Stimulated activated CD4-positive, alpha-beta T cell treated with anti-CD3 and anti-CD28 coated beads, Interleukin-12 subunit alpha, Interleukin-12 subunit beta, amount 100 ng/mL, for 4 hours (primary cell): Measurements from ENCODE around the gene TMEM212.

Source experiments
- DNase-seq: peaks from one replicate; pipeline ENCODE4 v3.0.0-alpha.2; 2020

TMEM212 gene

DNA sequence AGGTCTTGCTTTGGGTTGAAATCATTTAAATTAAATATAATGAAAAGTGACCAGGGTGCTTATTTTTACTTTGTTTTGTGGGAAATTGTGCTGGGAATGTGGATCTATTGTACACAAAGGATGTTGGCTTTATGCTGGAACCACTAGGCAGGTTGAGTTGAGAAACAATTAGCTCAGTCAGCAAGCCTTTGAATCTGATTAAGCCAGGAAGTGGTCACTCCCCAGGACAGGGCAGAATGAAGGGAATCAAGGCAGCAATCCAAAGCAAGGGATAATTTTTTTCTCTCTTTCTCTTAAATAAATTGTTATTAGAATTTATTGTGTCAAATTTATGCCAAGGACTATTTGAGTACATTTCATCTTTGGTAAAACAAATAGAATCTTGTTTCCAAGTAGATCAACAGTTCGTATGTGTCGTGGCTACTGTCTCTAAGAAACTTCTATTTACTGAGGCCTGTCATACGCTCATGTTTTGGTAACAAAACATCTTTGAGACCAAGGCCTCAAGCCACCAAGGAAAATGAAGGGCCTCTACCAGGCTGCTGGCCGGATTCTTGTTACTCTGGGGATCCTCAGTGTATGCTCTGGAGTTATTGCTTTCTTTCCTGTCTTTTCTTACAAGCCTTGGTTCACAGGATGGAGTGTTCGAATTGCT, at the start of gene TMEM212:
TMEM212 (plus strand) TSS at position 486 of the 655 bp plus-strand sequence; CDS start at position 521, 35 bp downstream.
- no peak for DNase-seq

DNA sequence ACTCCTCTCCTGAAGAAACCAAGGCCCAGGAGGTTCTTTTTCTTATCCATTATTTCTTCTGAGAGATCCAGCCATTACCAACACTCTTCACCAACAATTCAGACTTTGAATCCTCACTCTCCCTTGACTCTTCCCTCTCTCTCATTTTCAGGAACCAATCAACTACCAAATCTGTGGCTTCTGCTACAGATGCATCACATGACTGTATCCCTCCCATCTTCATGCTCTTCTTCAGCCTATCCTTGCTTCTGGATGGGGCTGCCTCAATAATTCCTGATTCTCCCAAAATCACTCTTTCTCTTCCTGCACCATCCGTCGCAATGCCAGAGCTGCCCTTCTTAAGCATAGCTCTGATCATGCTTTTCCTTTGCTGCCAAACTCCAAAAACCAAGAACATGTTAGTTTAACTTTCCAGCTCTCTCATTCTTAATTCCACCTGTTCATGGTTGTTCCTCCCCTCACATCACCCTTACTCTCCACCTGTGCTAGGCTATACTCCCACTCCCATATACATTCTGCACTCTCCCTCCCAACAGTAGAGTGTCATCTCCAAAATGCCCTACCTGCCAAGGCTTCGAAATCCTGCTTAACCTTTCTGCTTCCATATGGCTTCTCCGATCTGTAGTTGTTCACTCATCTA, 46.4 kb upstream of the TMEM212 start:
- DNase-seq = no peak

GRCh38 chr3:171797265-171797679, 45.9 kb upstream of the TMEM212 start:
- no peak for DNase-seq

DNA sequence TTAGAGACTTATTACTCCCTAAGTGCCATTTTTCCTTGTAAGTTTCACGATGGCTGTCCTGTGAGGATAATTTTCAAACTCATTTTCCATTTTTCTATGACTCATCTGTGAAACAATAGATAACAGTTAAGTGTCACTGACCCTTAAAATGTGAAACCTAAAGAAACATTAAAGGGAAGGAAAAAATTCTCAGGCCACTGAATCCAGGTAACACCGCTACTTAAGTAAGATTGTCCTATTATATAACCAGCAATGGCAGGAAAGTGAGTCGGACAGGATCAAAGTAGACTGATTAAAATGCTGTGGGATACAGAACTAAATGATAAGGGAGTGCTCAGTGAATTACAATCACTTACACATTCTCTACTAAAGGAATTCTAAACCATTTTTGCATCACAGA, 45.3 kb upstream of the TMEM212 start:
- no peak for DNase-seq

DNA sequence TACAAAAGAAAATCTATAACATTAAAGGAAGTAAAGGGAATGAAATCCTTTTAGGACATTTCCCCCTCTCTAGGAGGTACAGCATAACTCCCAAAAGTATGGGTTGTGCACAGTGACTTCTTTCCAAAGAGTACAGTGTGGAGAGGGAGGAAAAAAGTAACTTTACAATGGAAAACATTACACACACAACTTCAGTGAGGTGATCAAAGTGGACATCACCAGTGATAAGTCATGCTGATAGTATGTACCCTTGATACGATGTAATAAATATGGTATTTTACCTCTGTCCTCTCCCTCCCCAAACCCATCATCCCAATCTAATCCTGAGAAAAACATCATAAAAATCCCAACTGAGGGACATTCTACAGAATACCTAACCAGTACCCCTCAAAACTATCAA, 43.6 kb upstream of the TMEM212 start:
- DNase-seq = no peak

- DNase-seq = no peak
These were observed 41.2 kb upstream of the TMEM212 start for GRCh38 chr3:171801738-171802589.

- DNase-seq = no peak
These were observed 40.6 kb upstream of the TMEM212 start for GRCh38 chr3:171802590-171802956.

DNA sequence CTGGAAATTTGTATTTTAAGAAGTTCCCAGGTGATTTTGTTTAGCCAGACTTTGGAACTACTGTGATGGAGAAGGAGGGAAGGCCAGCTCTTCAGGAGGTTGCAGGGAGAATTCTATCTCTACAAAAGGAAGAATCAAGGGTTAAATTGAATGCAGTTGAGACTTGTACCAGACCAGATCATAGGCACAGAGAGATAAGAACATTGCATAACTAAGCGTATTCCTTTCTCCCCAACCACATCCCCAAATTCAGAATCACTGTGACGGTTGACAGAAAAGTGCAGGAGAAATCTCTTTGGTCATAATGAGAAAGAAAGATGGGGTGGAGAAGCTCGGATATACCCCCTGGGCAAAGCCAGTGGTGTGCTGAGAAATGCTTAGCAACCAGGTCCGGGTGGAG, 40.1 kb upstream of the TMEM212 start:
- no peak for DNase-seq

- DNase-seq = no peak
These were observed 38.3 kb upstream of the TMEM212 start for GRCh38 chr3:171804618-171805389.

DNA sequence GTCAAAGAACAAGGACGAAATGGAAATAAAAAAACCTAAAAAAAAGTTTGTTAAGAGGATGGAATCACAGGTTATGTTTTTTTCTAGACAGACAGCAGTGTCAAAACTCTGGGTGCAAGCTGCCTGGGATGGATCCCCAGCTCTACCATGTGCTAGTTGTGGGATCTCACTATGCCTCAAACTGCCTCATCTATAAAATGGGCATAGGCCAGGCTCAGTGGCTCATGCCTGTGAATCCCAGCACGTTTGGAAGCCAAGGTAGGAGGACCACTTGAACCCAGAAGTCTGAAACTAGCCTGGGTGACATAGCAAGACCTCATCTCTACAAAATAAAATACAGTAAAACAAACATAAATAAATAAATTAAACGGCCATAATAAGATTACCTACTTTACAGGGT, 37.5 kb upstream of the TMEM212 start:
- DNase-seq = no peak

- no peak for DNase-seq
These were observed 36.7 kb upstream of the TMEM212 start for GRCh38 chr3:171806200-171807128.

DNA sequence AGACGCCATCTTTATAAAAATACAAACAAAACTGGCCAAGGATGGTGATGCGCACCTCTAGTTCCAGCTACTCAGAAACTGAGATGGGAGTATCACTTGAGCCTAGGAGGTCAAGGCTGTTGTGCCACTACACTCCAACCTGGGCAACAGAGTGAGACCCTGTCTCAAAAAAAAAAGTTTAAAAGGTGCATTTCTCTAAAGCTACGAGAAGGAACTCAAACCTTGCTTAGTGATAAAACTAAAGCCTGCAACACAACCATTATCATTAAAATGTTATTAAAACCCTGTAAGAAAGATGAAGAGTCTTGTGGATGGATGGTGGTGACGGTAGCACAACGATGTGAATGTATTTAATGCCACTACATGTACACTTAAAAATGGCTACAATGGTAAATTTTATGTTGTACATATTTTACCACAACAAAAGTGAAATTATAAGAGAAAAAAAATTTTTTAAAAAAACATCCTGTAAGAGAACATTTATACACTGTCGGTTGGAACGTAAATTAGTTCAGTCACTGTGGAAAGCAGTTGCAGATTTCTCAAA, 35.9 kb upstream of the TMEM212 start:
- DNase-seq = no peak

- no peak for DNase-seq
These were observed 35.3 kb upstream of the TMEM212 start for GRCh38 chr3:171807806-171808205.

GRCh38 chr3:171809611-171809860, 33.6 kb upstream of the TMEM212 start:
- DNase-seq = no peak

DNA sequence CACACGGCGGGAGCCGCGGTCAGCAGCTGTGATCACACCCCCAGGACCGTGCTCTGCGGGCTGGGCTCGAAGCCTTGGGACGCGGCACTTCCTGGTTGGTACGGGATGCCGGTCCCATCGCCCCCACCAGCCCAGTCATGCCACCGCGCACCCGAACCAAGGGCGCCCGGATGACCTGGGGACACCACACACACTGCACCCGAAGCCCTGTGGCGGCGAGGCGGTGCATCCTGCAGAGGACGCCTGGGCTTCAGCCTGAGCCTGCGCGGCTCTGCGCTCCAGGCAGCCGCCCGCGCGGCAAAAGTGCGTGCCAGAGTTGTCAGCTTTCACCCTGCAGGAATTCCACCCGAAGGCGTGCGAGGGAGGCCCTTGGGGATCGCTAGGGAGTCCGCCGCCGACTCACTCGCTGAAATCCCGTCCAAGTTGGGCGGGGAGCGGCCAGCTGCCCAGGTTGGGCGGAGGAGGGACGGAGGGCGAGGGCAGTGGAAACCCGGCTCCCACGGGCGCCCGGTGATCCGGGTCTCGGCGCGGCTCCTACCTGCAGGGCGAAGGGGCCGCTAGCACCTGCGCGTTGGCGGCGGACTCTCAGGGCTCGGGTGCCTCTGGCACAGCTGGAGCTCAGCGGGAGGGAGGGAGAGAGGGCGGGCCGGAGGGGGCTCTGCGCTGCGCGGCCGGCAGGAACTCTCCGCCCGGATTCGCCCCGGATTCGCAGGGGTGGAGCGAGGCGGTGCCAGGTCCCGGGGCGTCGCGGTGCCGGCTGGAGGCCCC, 33.1 kb upstream of the TMEM212 start, which contains the start of gene PLD1:
PLD1 (minus strand) TSS at position 623 of the 768 bp plus-strand sequence. CDS start 72,432 bp downstream, outside the sequence.
- DNase-seq = peak; percentile 30

DNA sequence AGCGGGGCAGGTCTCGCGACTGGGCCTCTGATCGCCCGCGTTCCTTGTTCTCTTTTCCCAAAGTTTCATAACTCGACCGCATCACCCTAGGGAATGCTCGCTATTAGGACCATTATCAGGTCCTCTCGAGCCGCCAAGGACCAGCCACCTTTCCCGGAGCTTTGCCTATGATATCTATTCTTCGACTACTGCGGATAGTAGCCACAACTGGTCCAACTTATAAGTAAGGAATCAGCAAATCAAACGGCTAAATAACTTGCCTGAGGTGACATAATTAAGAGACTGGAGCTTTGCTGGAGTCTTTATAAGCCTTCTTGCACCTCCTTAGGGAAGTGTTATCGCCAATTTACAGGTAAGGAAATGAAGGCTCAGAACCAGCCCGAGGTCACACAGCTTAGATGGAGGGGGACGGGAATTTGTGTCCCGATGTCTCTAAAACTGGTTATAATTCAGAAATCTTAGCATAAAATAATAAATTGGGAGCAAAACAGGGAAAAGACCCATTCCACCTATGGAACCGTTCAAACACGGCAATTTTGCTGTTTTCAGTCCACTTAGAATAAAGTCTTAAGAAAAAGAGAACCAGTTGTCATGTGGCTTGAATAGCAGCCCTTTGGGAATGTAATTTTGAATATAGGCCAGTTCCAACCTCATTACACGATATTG, 32.4 kb upstream of the TMEM212 start:
- no peak for DNase-seq

GRCh38 chr3:171811295-171811912, 31.7 kb upstream of the TMEM212 start:
- DNase-seq = no peak

GRCh38 chr3:171811913-171812335, 31.2 kb upstream of the TMEM212 start:
- DNase-seq = no peak

DNA sequence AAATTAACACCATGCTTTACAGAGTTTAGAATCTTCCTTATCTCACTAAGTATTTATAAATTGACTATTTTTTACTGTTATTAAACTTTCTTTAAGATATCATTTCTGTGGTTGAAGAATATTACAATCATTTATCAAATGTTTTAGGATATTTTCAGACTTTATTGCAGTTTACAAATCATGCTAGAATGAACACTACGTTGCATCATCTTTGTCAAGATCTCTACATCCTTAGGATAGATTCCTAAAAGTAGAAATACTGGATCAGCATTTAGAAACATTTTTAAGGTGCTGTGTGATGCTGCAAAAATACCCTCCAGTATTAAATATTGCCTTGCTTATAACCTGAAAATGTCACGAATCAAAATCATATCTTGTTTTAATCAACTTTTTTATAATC, 30.3 kb upstream of the TMEM212 start:
- DNase-seq = no peak
